GM06990 (cell line): ENCODE results near the gene LEKR1.
"Not testable (repeated sequence)": the region's sequence is repeated elsewhere in the genome, so short reads cannot be mapped to it uniquely, and the experiment has no call there.

Experiments
- DNase-seq: peaks from one replicate; pipeline ENCODE4 v3.0.0-alpha.2; 2011; ENCODE audit not compliant: insufficient read length; ENCODE audit errors: extremely low read depth
- H3K27me3 ChIP-seq: replicated peaks from 2 replicates; pipeline ENCODE4 v1.6.0; 2011; ENCODE audit warnings: low read length; ENCODE audit not compliant: control insufficient read depth, insufficient read depth
- H3K36me3 ChIP-seq: 2 replicates; pipeline ENCODE4 v1.5.1; 2011; ENCODE audit warnings: low read length; ENCODE audit not compliant: control insufficient read depth, insufficient read depth
- H3K4me3 ChIP-seq: replicated peaks from 2 replicates; pipeline ENCODE4 v1.5.1; 2011; ENCODE audit warnings: low read depth, mild to moderate bottlenecking, control low read depth, low read length
- CTCF ChIP-seq: IDR thresholded peaks from 2 replicates; pipeline ENCODE4 v1.5.1; 2011; ENCODE audit warnings: low read length, control low read depth, mild to moderate bottlenecking, inconsistent platforms; ENCODE audit not compliant: insufficient read depth, poor library complexity, severe bottlenecking

Gene LEKR1

GRCh38 chr3:156792945-156793344, 33.2 kb upstream of the LEKR1 start:
- no peaks in the 10 kb centered on the region for H3K27me3 ChIP-seq
- TF ChIP-seq CTCF, result no peak
- DNase-seq, result no peak
- no peaks in the 10 kb centered on the region for H3K36me3 ChIP-seq
- no peak overlapping the region for H3K4me3 ChIP-seq

- no peak for TF ChIP-seq CTCF
- no peak overlapping the region for H3K4me3 ChIP-seq
- H3K27me3 ChIP-seq, result no peaks in the 10 kb centered on the region
- no peak for DNase-seq
- no peaks in the 10 kb centered on the region for H3K36me3 ChIP-seq
Observed at GRCh38 chr3:156793400-156793799, 32.8 kb upstream of the LEKR1 start.

- DNase-seq, result no peak
- Histone ChIP-seq H3K4me3 (no peak overlapping the region), H3K27me3 (no peaks in the 10 kb centered on the region), H3K36me3 (no peaks in the 10 kb centered on the region)
- no peak for TF ChIP-seq CTCF
Observed at GRCh38 chr3:156793851-156794250, 32.3 kb upstream of the LEKR1 start.

GRCh38 chr3:156795890-156796481, 30.2 kb upstream of the LEKR1 start:
- Histone ChIP-seq H3K4me3 (no peak overlapping the region), H3K27me3 (no peaks in the 10 kb centered on the region), H3K36me3 (no peaks in the 10 kb centered on the region)
- no peak for TF ChIP-seq CTCF
- no peak for DNase-seq

GRCh38 chr3:156797368-156797767, 28.8 kb upstream of the LEKR1 start:
- Histone ChIP-seq H3K4me3 (no peak overlapping the region), H3K27me3 (no peaks in the 10 kb centered on the region), H3K36me3 (no peaks in the 10 kb centered on the region)
- DNase-seq, result no peak
- TF ChIP-seq CTCF, result no peak

GRCh38 chr3:156800287-156800686, 25.9 kb upstream of the LEKR1 start:
- not testable (repeated sequence) for DNase-seq, H3K36me3 ChIP-seq, H3K4me3 ChIP-seq, H3K27me3 ChIP-seq
